Measurements from ENCODE around the gene MLLT10.

The MLLT10 gene

DNA sequence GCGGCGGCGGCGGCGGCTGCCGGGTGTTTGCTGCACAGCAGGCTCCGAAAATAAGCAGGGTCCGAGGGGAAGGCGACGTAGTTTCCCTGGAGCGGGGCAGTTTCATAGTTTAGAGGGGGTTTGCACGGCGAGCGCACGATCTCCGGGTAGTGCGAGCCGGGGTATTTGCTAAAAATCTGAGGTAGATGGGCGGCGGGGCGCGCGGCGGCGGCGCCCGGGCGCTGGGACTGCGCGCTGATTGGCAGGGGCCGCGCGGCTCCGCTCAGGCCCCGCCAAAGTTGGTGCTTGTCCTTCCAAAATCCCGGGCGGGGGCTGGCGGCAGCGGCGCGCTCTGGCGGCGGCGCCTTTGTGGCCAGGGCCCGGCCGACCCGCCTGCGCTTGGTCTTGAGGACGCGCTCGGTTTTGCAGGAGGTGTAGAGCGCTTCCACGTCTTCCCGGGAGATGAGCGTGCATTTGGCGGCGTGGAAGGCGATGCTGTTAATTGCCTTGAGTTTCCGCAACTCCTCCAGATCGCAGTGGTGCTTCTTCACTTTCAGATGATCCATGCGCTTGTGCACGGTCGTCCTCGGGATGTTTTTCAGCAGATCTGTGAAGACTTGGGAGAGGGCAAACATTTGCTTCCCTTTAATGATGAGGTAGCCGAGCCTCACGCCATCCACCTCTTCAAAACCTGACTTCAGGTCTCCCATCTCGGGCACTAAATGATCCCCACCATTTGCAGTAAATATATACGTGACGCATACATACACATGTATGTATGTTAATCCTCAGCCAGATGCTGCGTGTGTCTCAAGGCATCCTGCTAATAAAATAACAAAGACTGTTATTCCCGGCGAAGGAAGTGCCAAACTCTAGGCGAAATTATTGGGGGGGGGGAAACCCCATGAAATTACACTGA lies 16.6 kb upstream of the MLLT10 start:
- no peak for DNase-seq (ENCODE audit: low spot score)

DNA sequence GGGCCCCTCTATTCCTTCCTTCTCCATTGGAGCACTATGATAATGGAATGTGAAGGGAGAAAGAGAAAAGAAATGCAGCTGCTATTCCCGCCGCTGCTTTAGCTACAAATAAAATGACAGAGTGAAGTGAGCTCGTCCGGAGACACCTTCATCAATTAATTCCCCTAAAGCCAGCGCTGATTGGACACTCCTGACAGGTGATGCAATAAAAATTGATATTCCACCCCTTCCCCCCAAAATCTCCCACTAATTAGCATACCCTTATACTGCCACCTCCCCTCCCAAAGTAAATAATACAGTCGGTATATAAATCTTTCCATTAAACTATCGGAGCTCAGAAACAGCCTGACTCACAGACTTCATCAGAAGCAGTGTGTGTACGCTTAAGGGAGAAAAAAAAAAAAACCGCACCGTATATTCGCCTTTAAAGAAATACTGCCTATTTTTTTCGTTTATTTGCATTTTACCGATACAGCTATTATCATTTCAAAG lies 15.8 kb upstream of the MLLT10 start:
- DNase-seq (ENCODE audit: low spot score): no peak

DNA sequence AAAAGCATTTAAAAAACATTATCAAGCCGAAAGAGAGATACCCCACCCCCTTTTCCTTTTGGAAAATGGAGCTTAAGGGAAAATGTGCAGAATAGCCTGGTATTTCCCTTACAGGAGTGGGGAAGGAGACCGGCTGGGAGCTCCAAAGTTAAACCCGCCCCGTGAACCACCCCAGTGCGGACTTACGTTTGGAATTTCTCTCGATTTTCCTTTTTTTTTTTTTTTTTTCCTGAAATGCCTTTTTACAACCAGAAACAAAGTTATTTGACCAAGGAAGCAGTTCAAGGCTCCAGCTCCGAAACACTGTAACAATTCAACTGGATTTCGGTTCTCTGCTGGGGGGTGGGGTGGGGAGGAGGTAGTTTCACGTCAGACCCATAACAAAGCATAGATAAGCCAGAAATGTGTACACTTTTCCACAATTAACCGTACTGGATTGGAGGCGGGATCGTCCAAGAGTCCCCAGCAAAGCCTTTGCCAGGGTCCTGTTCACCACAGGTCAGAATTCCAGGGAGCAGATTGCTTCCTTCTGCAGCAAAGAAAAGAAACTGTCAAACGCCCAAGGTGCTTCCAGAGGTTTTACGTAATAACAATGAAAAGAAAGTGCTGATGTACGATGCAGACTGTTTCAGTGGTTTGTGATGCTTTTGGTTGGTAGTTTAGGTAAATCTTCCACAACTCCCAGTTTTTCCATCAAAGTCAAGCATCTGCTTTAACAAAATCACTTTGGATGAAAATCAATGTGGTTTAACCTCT lies 15.2 kb upstream of the MLLT10 start:
- DNase-seq (ENCODE audit: low spot score): no peak

DNA sequence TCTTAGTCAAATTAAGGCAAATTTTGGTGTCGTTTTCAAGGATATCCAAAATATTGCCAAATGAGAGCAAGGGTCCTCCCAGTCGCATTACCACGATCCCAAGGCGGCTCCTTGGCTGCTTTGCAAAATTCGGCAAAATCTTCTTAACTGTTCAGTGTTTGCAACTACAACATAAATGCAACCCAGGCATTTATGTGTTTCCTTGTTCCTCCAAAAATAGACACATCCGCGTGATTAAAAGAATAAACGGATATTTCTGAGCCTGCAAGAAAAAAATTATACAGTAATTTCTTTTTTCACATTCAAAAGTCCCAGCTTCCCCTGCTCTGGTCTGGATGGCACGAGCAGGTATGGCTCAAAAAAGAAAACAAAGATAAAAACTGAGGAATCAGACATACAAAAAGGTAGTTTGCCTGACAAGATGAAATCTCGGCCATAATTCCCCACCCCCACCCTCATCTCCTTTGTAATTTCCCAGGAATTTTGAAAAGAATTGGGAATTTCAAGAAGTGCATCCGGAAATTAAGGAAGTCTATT lies 14.6 kb upstream of the MLLT10 start:
- DNase-seq (ENCODE audit: low spot score): no peak

DNA sequence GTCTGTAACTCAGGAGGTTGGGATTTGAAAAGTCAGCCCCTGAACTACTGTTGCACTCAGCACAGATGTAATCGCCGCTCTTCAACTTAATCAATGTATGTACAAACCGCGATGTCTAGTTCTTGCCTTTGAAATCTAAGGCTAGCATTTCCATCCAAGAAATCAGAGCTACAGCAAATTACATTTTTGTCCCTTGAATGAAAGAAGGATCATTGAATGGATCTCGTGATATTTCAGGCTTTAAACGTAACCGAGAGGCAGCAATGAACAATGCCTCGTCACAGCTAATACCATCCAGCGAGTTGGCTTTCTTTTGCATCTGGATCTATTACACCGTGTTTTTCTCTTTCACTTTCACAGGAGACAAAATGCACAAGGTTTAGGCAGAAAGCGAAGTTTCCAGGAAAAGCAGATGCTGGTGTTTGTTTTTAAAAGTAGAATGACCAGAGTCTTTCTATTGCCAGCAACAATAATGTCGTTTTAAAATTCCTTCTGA lies 14.0 kb upstream of the MLLT10 start:
- DNase-seq (ENCODE audit: low spot score): no peak

DNA sequence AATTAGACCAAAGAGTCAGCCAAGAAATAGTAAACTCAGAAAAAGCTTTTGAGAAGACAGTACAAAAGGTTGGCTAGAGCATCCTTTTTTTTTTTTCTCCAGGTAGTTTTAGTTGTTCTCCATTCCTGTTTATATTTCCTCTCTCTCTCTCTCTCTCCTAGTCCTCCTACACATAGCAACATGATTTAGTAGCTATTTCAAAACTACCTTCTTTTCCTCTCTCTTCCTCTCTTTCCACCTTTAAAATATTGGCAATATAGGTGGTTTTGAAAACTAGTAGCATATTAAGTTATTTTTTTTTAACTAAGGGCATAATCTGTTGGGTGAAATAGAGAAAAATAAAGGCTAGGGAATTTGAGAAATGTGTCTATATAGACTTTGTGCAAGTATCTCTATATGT lies 13.5 kb upstream of the MLLT10 start:
- DNase-seq (ENCODE audit: low spot score): no peak

DNA sequence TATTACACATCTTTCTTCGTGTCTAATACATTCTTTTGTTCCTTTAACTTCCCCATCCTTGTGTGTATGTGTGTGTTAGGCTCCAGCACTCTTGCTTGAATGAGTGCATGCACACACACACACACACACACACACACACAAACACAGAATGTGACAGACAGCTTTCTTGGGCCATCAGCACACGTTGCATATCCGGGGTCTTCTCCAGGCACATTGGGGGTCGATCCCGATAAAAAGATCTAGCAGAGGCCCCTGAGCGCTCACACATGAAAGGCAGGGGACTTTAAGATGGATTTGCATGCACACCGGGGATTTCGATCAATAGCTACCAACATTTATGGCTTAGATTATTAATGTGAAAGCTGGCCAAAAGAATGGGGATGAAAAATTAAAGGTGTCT lies 13.1 kb upstream of the MLLT10 start:
- no peak for DNase-seq (ENCODE audit: low spot score)

DNA sequence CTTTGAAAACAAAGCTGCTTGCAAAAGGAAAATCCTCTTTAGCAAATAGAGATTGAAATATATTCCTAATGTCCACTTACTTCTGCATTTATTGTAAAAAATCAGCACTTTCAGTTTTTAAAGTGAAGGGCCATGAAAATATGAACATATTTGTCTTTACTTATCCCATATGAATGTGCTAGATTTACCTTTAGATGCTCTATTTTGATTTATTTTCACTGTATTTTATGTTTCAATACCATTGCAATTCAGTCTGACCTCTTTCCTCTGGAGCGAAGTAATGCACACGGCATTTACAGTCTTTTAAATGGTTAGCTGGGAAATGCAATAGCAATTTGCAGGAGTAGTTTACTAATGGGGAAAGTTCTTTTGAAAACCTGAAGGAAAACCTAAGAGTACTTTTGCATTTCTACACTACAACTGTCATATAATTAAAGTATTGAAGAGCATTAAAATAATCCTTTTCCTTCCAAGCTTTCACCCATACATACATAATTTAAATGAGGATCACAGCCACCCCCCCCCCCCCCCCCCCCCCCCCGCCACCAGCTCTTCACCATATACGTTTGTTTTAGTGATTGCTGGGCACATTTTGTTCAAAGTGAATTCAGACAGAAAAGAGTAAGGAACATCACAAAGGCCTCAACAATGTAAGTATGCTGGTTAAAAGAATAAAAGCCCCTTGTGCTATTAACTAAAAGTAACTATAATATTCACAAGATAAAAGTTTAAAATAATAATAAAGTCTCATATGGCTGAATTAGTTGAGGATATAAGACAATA lies 12.1 kb upstream of the MLLT10 start:
- no peak for DNase-seq (ENCODE audit: low spot score)

DNA sequence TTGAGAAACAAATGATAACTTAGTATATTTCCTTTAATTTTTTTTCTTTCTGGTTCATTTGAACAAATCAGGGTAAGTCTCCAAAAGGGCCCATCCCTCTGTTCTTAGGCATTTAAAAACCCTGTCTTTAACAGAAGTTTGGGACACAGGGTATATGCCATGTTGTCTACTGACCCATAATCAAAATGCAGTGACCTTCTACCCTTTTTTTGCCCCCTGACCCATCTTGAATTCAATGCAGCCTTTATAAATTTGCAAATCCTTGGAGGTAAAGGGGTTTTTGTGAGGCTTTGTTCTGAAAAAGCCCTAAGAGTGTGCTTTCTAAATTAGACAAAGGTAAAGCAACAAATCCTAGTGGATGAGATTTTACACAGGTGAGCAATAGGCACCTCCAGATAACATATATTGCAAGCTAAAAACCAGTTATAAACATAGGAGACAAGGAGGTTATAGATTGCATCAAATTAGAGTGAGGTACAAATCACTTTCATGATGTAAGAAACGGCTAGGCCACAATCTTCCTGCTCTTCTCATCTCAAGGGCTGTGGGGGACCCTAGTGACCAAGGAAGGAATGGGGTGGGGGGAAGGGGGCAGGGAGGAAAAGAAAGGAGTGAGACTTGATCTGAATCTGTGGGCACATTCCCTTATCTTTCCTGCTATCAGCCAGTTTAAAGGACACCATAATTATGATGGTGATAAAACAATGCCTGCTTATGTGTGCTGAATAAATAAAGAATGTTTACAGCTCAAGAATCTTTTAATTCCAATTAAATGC lies 11.2 kb upstream of the MLLT10 start:
- no peak for DNase-seq (ENCODE audit: low spot score)

DNA sequence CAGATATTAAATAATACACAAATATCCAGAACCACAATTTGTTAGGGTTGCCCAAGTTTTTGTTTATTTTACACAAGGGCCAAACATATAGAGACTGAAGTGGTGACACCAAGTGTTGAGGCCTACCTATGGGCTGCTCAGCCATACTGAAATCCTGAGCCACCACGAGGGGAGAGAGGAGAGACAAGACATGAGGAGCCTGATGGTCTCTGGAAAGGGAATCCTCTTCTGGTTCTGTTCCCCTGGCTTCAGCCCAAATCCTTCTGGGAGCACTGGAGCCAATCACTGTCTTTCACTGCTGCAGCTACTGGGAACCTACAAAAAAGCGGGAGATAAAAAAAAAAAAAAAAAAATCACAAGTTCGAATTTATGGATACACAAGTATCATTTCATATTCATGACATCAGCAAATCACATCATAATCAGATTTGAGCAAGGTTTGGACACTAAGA lies 10.4 kb upstream of the MLLT10 start:
- no peak for DNase-seq (ENCODE audit: low spot score)

DNA sequence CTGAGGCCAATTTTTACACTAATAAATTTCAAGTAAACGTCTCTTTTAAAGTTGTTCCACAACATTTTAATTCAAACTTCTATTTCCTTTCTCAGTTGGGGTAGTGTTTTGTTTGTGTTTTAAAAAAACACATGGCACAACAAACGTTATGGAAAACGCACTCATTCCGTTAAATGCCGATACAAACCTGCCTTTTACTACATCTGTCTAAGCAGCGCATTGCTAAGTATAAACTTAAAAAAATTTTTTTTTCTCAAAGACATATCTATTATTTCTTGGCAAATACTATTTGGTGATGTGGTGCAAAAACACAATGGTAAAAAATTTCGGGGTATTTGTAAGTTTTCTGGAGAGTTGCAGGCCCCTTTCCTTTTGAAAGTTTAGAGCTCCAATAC lies 9.9 kb upstream of the MLLT10 start:
- no peak for DNase-seq (ENCODE audit: low spot score)

DNA sequence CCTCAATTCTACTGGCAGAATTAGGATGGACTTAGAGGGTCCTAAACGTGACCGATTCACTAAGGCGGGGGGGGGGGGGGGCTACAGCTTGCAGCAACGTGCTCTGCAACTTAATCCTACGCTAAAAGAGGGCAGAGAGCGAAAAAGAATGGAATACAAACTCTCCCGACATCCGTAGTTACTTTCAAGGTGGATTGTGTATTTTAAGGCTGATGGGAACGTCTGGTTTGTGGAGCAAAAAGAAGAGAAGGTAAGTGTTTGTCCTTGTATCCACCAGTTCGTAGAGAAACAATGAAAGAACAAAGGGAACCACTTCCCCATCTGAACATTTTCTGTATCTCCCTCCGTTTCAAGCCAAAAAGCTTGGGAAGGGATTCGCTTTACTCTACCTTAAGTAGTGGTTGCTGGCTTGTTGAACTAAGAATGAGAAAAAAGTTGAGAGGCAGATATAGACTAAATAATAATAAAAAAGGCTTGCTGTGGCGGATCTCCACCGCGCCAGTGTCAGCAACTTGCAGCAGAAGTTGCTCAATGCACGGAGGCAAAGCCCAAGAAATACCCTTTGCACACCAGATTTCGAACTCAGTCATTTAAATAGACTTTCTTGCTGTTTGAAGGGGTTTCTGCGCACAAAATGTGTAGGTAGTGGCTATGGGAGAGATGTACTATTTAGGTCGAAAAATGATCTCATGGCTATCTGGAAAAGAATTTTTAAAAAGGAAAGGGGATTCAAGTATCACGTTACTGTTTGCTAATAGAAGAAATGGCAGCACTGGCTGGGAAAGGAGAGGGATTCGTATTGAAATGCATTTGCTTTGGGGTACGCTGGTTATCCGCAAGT lies 9.3 kb upstream of the MLLT10 start:
- no peak for DNase-seq (ENCODE audit: low spot score)

DNA sequence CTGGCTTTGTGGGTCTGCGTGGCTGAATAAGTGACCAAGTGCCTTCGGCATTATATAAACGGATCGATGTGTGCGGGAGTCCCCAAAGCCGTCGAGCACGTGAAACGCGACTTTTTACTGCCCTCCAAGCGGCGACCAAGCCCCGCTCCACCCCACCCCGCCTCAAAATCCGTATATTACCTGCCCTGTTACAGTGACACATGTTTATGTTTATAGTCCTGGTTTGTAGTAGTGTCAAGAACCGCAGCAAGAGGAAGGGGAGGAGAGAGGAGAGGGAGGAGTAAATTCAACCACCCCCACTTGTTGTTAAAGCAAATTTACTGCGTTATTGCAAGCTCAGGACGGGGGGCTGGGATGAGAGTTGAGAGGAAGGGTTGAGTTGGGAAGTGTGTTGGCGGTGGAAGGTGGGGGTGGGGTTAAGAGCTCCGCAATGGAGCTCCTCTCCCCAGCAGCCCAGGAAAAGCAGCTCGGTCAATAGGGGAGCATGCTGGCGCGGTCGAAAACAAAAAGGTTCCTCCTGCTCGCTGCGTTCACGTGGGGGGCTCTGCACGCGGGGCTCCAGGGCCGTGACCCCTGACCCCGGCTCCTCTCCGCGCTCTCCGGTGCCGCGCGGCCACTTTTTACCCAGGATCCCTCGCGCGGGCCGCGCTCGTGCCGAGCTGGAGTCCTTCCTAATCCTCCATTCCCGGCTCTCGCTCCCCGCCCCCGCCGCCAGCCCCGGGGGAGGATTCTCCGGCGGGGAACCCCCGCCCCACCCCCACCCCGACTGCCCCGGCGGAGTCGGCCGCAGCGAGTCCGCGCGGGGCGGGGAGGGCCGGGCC lies 8.5 kb upstream of the MLLT10 start, which contains the start of gene SKIDA1:
Gene SKIDA1 (minus strand): TSS at position 316 of the 821 bp plus-strand sequence. CDS start 7,860 bp downstream, outside the sequence.
- DNase-seq (ENCODE audit: low spot score): peak; percentile 72

DNA sequence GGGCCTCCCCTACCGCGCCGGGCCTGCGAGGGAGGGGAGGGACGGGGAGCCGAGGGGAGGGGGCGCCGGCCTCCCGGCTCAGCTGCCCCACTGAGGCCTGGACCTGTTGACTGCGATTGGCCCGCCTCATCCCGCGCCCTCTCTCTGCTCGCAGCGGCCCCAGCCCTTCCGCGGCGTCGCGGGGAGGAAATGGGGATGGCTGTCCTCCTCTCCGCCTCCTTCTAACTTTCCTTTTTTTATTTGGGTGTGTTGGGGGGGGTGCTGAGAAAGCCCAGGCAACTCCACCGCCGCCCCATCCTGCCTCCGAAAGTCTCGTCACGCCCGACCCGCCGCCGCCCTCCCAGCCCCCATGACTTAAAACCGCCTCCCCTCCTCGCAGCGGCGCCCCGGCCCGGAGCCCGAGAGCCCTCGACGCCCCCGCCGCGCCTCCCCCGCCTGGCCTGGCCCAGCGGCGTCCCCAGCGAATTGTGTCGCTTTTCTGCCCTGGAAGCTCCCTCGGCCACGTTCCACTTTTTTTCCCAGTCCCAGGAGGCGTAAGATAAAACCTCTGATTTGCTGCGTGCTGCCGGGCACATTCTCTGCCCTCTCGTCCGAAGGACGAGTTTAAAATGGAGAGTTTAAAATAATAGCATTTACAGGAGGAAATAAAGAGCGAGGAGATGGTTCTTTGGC lies 7.7 kb upstream of the MLLT10 start:
- DNase-seq (ENCODE audit: low spot score): no peak

DNA sequence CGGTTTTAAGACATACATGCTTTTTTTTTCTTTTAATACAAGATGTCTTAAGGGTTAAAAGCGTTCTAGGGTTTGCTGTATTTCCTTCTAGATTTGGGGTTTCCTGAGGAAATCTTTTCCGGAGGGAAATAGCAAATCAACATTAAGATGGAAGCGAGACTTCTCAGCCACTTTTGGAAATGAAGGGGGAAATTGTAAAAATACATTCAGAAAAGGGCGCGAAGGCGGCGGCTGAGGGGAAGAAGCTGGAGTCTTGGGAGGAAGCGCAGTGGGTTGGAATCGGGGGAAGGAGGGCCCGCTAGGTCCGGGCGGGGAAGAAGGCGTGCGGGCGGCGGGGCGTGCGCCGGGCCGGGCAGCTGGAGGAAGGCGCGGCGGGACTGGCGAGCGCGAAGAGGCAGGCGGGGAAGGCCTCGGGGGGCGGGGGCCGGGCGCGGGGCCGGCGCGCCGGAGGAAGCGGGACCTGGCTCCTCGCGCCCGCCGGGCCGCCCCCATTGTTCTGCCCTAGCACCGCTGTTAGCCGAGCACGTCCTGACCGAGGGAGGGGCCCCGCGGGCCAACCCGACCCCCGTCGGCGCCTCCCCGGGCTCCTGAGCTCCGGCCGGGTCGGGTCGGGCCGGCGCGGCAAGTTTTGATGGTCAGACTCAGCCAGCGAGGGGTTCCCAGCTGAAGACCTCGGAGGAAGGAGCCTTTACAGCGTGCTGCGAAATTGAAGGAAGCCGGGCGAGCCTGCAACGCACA lies 7.0 kb upstream of the MLLT10 start:
- peak; percentile 45 for DNase-seq (ENCODE audit: low spot score)

DNA sequence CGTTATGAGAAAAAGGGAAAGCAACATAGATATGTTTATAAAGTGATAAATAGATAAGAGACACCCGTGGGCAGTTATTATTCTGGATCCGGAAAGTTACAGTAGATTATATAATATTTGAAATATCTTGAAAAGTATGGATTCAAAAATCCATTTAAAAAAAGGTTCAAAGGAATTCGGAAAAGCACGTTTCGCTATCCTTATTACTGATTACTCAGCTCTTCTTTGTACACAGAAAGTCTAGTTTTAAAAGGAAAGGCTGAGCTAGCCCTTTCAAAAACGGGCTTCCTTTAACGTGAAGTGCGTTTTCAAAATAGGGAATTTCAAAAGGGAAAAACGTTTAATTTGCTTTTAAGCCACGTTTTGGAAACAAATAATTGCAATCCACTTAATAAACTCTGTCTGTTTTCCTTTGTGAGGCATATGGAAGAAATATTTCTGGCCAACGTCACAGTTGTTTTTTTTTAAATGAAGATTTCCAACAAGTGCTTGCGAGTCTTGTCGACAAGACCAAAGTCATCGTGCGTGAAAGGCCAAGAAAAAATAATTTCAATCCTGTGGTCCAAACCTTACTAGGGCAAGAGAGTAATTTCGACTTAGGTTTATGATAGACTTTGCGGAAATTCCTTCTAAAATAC lies 6.3 kb upstream of the MLLT10 start:
- DNase-seq (ENCODE audit: low spot score): peak; percentile 47
